Activated T-cell treated with anti-CD3 and anti-CD28 coated beads, Interleukin-2, amount 50 U/mL, for 24 hours (primary cell): ENCODE data around the gene GUCY1B1.

Experiments used
- DNase-seq: peaks from one replicate; pipeline ENCODE4 v3.0.0-alpha.2; 2020
- H3K27ac Mint-ChIP-seq: 2 replicates; pipeline ENCODE4 v1.8.0; 2020; ENCODE audit warnings: mild to moderate bottlenecking, mixed read lengths
- H3K27me3 Mint-ChIP-seq: 2 replicates; pipeline ENCODE4 v1.8.0; 2020; ENCODE audit warnings: mixed read lengths
- H3K36me3 Mint-ChIP-seq: 2 replicates; pipeline ENCODE4 v1.8.0; 2020; ENCODE audit warnings: low read depth, mixed read lengths
- H3K4me1 Mint-ChIP-seq: 2 replicates; pipeline ENCODE4 v1.8.0; 2020; ENCODE audit warnings: low read depth, mixed read lengths
- H3K4me3 Mint-ChIP-seq: 2 replicates; pipeline ENCODE4 v1.8.0; 2020; ENCODE audit warnings: mild to moderate bottlenecking, moderate library complexity, mixed read lengths
- H3K9me3 Mint-ChIP-seq: 2 replicates; pipeline ENCODE4 v1.8.0; 2020; ENCODE audit warnings: mixed read lengths

The GUCY1B1 gene

DNA sequence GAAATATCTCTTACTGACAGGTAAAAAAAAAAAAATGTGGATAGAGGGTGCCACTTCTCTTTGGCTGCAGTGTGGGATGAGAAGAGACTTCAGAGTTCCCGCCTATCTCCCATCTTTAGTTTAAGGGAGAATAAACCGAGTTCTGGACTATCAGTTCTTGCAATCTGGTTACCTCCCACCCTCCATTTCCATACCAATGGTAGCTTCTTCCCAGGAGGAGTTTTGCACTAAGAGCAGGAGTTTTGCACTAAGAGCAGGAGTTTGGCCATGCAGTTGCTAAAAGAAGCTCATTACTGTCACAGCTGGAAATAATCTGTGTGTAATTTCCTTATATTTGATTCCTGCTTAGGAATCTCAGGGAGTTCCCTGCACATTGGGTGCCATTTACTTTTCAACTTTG, 10.8 kb upstream of the GUCY1B1 start:
- Mint-ChIP-seq H3K4me3 (no peak overlapping the region), H3K36me3 (no peaks in the 10 kb centered on the region), H3K27ac (no peak overlapping the region), H3K4me1 (no peaks in the 10 kb centered on the region), H3K27me3 (peaks cover 6% of the 10 kb centered on the region), H3K9me3 (no peaks in the 10 kb centered on the region)
- no peak for DNase-seq

DNA sequence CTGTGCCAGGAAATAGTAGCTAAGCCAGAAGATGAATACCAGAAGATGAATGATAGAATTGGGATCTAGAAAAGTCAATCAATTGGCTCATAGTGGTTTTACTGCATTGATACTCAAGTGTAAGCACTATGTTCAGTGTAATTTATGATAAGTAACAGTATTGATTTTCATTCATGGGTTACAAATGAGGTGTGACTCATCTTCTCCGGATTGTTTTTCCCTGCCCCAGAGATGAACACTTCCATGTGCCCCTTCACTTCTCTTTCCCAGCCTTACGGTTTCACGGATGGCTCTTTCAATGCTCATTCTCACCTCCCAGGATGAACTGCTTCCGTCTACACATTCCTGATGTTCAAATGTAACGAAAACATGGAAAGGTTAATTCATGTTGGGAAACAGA, 9.8 kb upstream of the GUCY1B1 start:
- Mint-ChIP-seq H3K27me3 (peaks cover 6% of the 10 kb centered on the region), H3K4me3 (no peak overlapping the region), H3K4me1 (no peaks in the 10 kb centered on the region), H3K27ac (no peak overlapping the region), H3K9me3 (no peaks in the 10 kb centered on the region), H3K36me3 (no peaks in the 10 kb centered on the region)
- no peak for DNase-seq

GRCh38 chr4:155751569-155751968, 7.3 kb upstream of the GUCY1B1 start:
- no peak overlapping the region for H3K27ac Mint-ChIP-seq
- H3K4me1 Mint-ChIP-seq, result no peaks in the 10 kb centered on the region
- no peaks in the 10 kb centered on the region for H3K36me3 Mint-ChIP-seq
- H3K27me3 Mint-ChIP-seq, result peaks cover 15% of the 10 kb centered on the region
- no peak for DNase-seq
- H3K9me3 Mint-ChIP-seq, result no peaks in the 10 kb centered on the region
- no peak overlapping the region for H3K4me3 Mint-ChIP-seq

DNA sequence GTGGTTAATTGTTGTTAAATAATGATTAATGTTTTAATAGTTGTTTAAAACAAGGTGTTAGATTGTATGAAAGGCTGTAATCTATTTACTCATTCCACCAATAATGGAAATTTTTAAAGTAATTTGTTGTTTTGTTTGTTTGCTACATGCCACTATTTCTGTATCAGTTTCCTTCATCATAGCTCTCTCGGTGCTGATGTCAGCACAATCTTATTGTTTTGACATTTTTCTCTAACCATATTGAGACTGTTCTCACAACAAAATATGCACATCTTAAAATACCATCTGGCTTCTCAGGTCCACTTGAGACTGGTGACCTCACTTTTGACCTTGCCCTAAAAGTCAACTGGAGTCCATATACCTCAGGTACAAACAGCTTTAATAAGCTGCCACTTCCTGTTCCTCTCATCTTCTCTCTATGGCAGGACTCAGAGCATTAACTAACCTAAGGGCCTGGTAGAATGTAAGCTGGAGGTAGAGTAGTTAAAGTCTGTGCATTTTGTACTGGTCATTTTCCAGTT, 1.0 kb upstream of the GUCY1B1 start:
- no peak overlapping the region for H3K27ac Mint-ChIP-seq
- H3K36me3 Mint-ChIP-seq, result no peaks in the 10 kb centered on the region
- H3K9me3 Mint-ChIP-seq, result no peaks in the 10 kb centered on the region
- H3K4me3 Mint-ChIP-seq, result no peak overlapping the region
- H3K27me3 Mint-ChIP-seq, result peaks cover 42% of the 10 kb centered on the region
- peaks cover 5% of the 10 kb centered on the region for H3K4me1 Mint-ChIP-seq
- DNase-seq, result no peak

DNA sequence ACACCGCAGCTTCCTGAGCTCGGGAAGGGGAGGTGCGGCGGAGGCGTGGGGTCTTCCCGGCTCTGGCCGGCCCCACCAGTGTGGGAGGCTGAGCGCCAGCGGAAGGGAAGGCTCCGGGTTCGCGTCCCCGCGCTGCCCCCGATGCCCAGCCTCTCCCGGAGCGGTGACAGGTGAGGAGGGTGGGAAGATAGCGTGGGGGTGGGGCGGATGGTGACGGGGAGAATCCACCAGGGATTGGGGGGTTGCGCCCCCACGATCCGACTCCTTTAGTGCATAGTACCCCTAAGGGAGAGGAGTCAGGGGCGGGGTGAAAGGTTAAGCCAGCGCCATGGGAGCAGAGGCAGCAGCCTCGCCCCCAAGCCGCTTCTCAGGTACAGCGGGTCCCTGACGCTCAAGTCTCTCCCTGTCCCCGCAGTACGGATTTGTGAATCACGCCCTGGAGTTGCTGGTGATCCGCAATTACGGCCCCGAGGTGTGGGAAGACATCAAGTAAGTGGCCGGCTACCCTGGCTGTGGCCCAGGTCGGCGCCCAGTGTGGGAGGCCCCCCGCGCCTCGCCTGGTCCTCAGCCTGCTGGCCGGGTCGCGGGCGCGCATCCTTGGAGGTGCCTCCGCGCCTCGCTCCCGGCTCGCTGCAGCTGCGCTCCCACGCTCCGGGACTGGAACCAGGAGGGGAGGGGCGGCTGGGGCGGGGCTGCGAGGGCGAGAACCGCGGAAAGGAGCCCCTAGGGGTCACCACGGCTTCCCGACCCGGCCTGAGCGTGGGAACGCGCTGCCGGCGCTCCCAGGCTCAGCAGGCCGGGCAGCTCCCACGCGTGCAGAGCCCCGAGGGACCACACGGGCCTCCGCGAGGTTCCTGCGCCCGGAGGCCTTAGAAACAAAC, 791 bp downstream of the GUCY1B1 start:
- DNase-seq, result peak; percentile 36
- peak overlapping the region; percentile 48 for H3K4me3 Mint-ChIP-seq
- peaks cover 7% of the 10 kb centered on the region for H3K4me1 Mint-ChIP-seq
- peaks cover 45% of the 10 kb centered on the region for H3K27me3 Mint-ChIP-seq
- no peak overlapping the region for H3K27ac Mint-ChIP-seq
- no peaks in the 10 kb centered on the region for H3K36me3 Mint-ChIP-seq
- H3K9me3 Mint-ChIP-seq, result no peaks in the 10 kb centered on the region

- H3K27me3 Mint-ChIP-seq, result peaks cover 47% of the 10 kb centered on the region
- H3K4me3 Mint-ChIP-seq, result no peak overlapping the region
- no peak for DNase-seq
- no peaks in the 10 kb centered on the region for H3K9me3 Mint-ChIP-seq
- H3K36me3 Mint-ChIP-seq, result no peaks in the 10 kb centered on the region
- H3K4me1 Mint-ChIP-seq, result peaks cover 7% of the 10 kb centered on the region
- no peak overlapping the region for H3K27ac Mint-ChIP-seq
Measured at GRCh38 chr4:155761047-155761446, 2.2 kb downstream of the GUCY1B1 start.

- Mint-ChIP-seq H3K36me3 (no peaks in the 10 kb centered on the region), H3K4me3 (no peak overlapping the region), H3K27ac (no peak overlapping the region), H3K4me1 (peaks cover 7% of the 10 kb centered on the region), H3K9me3 (no peaks in the 10 kb centered on the region), H3K27me3 (peaks cover 42% of the 10 kb centered on the region)
- no peak for DNase-seq
Measured at GRCh38 chr4:155761916-155762315, 3.1 kb downstream of the GUCY1B1 start.

- DNase-seq, result no peak
- H3K36me3 Mint-ChIP-seq, result no peaks in the 10 kb centered on the region
- no peak overlapping the region for H3K4me3 Mint-ChIP-seq
- H3K4me1 Mint-ChIP-seq, result peaks cover 7% of the 10 kb centered on the region
- H3K27me3 Mint-ChIP-seq, result peaks cover 41% of the 10 kb centered on the region
- H3K9me3 Mint-ChIP-seq, result no peaks in the 10 kb centered on the region
- no peak overlapping the region for H3K27ac Mint-ChIP-seq
Measured at GRCh38 chr4:155762334-155762733, 3.5 kb downstream of the GUCY1B1 start.

GRCh38 chr4:155763551-155763950, 4.7 kb downstream of the GUCY1B1 start:
- H3K4me3 Mint-ChIP-seq, result no peak overlapping the region
- H3K9me3 Mint-ChIP-seq, result no peaks in the 10 kb centered on the region
- H3K27me3 Mint-ChIP-seq, result peaks cover 29% of the 10 kb centered on the region
- H3K36me3 Mint-ChIP-seq, result no peaks in the 10 kb centered on the region
- DNase-seq, result no peak
- H3K4me1 Mint-ChIP-seq, result peaks cover 5% of the 10 kb centered on the region
- no peak overlapping the region for H3K27ac Mint-ChIP-seq

DNA sequence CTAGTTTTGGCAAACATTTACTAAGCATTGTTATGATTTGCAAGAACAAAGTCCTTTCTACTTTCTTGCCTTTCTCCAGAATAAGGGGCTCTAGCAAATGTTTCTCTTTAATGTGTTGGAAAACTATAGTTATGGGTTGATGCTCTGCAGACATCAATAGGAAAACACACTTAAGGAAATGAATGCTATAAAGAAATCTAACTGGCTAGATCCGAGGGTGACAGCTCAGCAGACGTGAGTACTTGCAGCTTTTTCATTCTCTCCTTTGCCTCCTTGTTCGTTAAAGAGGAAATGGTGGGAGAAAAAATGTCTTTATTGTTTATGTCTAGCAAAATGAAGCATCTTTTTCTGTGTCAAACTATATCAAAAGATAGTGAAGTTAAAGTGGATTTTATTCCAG, 6.3 kb downstream of the GUCY1B1 start:
- Mint-ChIP-seq H3K9me3 (no peaks in the 10 kb centered on the region), H3K36me3 (no peaks in the 10 kb centered on the region), H3K4me3 (no peak overlapping the region), H3K27ac (no peak overlapping the region), H3K27me3 (peaks cover 23% of the 10 kb centered on the region), H3K4me1 (peaks cover 2% of the 10 kb centered on the region)
- DNase-seq, result no peak

GRCh38 chr4:155766622-155767021, 7.8 kb downstream of the GUCY1B1 start:
- H3K9me3 Mint-ChIP-seq, result no peaks in the 10 kb centered on the region
- peaks cover 16% of the 10 kb centered on the region for H3K27me3 Mint-ChIP-seq
- no peak for DNase-seq
- no peaks in the 10 kb centered on the region for H3K36me3 Mint-ChIP-seq
- H3K4me1 Mint-ChIP-seq, result peaks cover 2% of the 10 kb centered on the region
- no peak overlapping the region for H3K4me3 Mint-ChIP-seq
- no peak overlapping the region for H3K27ac Mint-ChIP-seq

DNA sequence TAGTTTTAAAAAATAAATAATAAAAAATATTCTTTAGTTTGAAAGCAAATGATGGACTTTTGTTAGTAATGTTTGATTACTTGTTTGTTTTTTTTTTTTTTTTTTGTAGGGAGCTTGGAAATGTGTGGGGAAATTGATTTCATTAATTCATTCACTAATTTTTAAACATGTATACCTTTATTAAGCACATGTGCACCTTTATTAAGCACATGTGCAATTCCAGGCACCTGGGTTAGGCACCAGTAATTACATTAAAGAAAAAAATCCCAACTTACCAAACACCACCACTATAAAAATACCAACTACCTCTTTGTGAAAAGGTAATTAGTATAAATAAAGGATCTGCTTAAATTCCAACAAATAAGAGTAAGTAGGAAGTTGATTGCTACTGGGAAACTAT, 9.5 kb downstream of the GUCY1B1 start:
- Mint-ChIP-seq H3K27ac (no peak overlapping the region), H3K27me3 (peaks cover 10% of the 10 kb centered on the region), H3K4me3 (no peak overlapping the region), H3K9me3 (no peaks in the 10 kb centered on the region), H3K36me3 (no peaks in the 10 kb centered on the region), H3K4me1 (no peaks in the 10 kb centered on the region)
- DNase-seq, result no peak

DNA sequence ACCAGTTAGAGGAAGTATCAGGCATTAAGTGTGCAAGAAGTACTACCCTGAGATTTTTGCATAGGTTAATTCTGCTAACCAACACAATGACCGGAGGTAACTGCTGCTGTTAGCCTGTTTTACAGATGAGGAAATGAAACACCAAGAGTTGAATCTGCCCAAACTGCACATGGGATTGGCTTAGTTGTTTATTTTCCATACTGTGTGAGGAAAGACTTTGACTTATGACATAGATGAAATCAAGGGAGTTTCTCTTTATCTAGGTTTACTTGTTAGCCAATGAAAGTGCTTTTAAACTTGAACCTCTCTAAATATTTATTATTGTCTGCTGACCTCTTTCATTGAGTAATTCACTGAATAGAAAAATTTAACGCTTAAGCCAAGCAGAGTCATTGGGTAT, 10.3 kb downstream of the GUCY1B1 start:
- Mint-ChIP-seq H3K36me3 (no peaks in the 10 kb centered on the region), H3K4me3 (no peak overlapping the region), H3K4me1 (no peaks in the 10 kb centered on the region), H3K27ac (no peak overlapping the region), H3K27me3 (peaks cover 10% of the 10 kb centered on the region), H3K9me3 (no peaks in the 10 kb centered on the region)
- DNase-seq, result no peak

DNA sequence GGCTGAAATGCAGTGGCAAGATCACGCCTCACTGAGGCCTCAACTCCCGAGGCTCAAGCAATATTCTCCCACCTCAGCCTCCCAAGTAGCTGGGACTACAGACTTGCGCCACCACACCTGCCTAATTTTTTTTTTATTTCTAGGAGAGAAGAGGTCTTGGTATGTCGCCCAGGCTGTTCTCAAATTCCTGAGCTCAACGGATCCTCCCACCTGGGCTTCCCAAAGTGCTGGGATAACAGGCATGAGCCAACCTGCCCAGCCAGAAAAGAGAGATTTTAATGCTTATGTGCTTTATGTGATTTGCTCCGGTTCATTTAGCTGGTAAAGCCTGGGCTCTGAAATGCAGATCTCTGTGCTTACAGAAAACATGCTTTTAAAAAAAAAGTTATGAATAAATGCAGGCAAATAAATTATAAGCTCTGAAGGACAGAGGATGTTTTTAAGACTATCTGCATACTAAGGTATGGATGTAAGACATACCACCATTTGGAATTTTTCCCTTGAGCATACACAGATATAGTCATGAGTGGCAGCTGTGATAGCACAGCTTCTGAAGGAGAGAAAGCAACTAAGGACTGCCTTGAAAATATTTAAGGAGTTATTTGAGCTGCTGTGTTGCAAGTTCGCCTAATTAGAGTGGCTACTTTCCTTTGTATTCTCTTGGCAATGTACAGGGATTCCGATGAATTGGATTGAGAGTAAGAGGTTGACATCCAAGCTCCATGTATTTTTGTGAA, 13.8 kb downstream of the GUCY1B1 start:
- DNase-seq, result no peak
- H3K36me3 Mint-ChIP-seq, result no peaks in the 10 kb centered on the region
- no peaks in the 10 kb centered on the region for H3K9me3 Mint-ChIP-seq
- H3K27me3 Mint-ChIP-seq, result no peaks in the 10 kb centered on the region
- no peaks in the 10 kb centered on the region for H3K4me1 Mint-ChIP-seq
- H3K27ac Mint-ChIP-seq, result no peak overlapping the region
- H3K4me3 Mint-ChIP-seq, result no peak overlapping the region

GRCh38 chr4:155773196-155773800, 14.5 kb downstream of the GUCY1B1 start:
- Mint-ChIP-seq H3K4me3 (no peak overlapping the region), H3K27ac (no peak overlapping the region), H3K27me3 (no peaks in the 10 kb centered on the region), H3K9me3 (no peaks in the 10 kb centered on the region), H3K36me3 (no peaks in the 10 kb centered on the region), H3K4me1 (no peaks in the 10 kb centered on the region)
- DNase-seq, result no peak
